Stimulated activated effector memory CD8-positive, alpha-beta T cell treated with anti-CD3 and anti-CD28 coated beads, Interleukin-12 subunit alpha, Interleukin-12 subunit beta, amount 100 ng/mL, for 72 hours (primary cell): ENCODE results near the gene HPCAL1.

ENCODE experiments used
- ATAC-seq: fragments of 150-1000 bp; cut with Tn5 transposase; 2 replicates; pipeline ENCODE4 v1.10.0; 2021
- DNase-seq, 2 donors: peaks; one replicate each; pipeline ENCODE4 v3.0.0; 2021 to 2022; ENCODE audit warnings: low spot score in 2 of 2
- H3K27ac Mint-ChIP-seq: one replicate; pipeline ENCODE4 v1.8.0; 2022; ENCODE audit warnings: mild to moderate bottlenecking, mixed read lengths
- H3K36me3 Mint-ChIP-seq: one replicate; pipeline ENCODE4 v1.8.0; 2022; ENCODE audit warnings: mild to moderate bottlenecking, mixed read lengths
- H3K4me1 Mint-ChIP-seq: one replicate; pipeline ENCODE4 v1.8.0; 2022; ENCODE audit warnings: mixed read lengths
- H3K4me3 Mint-ChIP-seq: one replicate; pipeline ENCODE4 v1.8.0; 2022; ENCODE audit warnings: mild to moderate bottlenecking, mixed read lengths
- H3K9me3 Mint-ChIP-seq: one replicate; pipeline ENCODE4 v1.8.0; 2022; ENCODE audit warnings: mixed read lengths

HPCAL1 gene

GRCh38 chr2:10277293-10278028 is 25.2 kb upstream of the HPCAL1 start:
- peaks cover 34% of the 10 kb centered on the region for H3K4me1 Mint-ChIP-seq
- H3K36me3 Mint-ChIP-seq = peaks cover 6% of the 10 kb centered on the region
- no peaks in the 10 kb centered on the region for H3K9me3 Mint-ChIP-seq
- ATAC-seq (no peak), DNase-seq (no peak)
- H3K4me3 Mint-ChIP-seq = peak overlapping the region; percentile 10
- peak overlapping the region; percentile 77 for H3K27ac Mint-ChIP-seq

GRCh38 chr2:10278029-10278762 is 24.5 kb upstream of the HPCAL1 start:
- H3K4me1 Mint-ChIP-seq = peaks cover 42% of the 10 kb centered on the region
- peak overlapping the region; percentile 30 for H3K4me3 Mint-ChIP-seq
- peak; percentile 28 to 62 for DNase-seq
- peaks cover 6% of the 10 kb centered on the region for H3K36me3 Mint-ChIP-seq
- no peaks in the 10 kb centered on the region for H3K9me3 Mint-ChIP-seq
- peak overlapping the region; percentile 77 for H3K27ac Mint-ChIP-seq
- ATAC-seq = peak; percentile 85

GRCh38 chr2:10278763-10279471 is 23.8 kb upstream of the HPCAL1 start:
- Mint-ChIP-seq H3K4me3 (peak overlapping the region; percentile 30), H3K36me3 (peaks cover 6% of the 10 kb centered on the region), H3K9me3 (no peaks in the 10 kb centered on the region), H3K27ac (peak overlapping the region; percentile 77), H3K4me1 (peaks cover 49% of the 10 kb centered on the region)
- ATAC-seq = no peak
- no peak for DNase-seq

- peaks cover 6% of the 10 kb centered on the region for H3K36me3 Mint-ChIP-seq
- H3K4me1 Mint-ChIP-seq = peaks cover 49% of the 10 kb centered on the region
- no peak overlapping the region for H3K4me3 Mint-ChIP-seq
- no peaks in the 10 kb centered on the region for H3K9me3 Mint-ChIP-seq
- no peak overlapping the region for H3K27ac Mint-ChIP-seq
- DNase-seq (no peak), ATAC-seq (no peak)
These were observed 23.2 kb upstream of the HPCAL1 start for GRCh38 chr2:10279472-10279870.

GRCh38 chr2:10279946-10280463 is 22.7 kb upstream of the HPCAL1 start:
- DNase-seq = no peak
- H3K36me3 Mint-ChIP-seq = peaks cover 6% of the 10 kb centered on the region
- peak overlapping the region; percentile 62 for H3K27ac Mint-ChIP-seq
- H3K9me3 Mint-ChIP-seq = no peaks in the 10 kb centered on the region
- H3K4me3 Mint-ChIP-seq = no peak overlapping the region
- H3K4me1 Mint-ChIP-seq = peaks cover 51% of the 10 kb centered on the region
- no peak for ATAC-seq

GRCh38 chr2:10281891-10282290 is 20.8 kb upstream of the HPCAL1 start:
- H3K4me3 Mint-ChIP-seq = no peak overlapping the region
- ATAC-seq = no peak

GRCh38 chr2:10282611-10283105 is 20.0 kb upstream of the HPCAL1 start:
- no peak overlapping the region for H3K4me3 Mint-ChIP-seq
- H3K36me3 Mint-ChIP-seq = peaks cover 6% of the 10 kb centered on the region
- DNase-seq (no peak), ATAC-seq (no peak)
- no peaks in the 10 kb centered on the region for H3K9me3 Mint-ChIP-seq
- peaks cover 49% of the 10 kb centered on the region for H3K4me1 Mint-ChIP-seq
- H3K27ac Mint-ChIP-seq = no peak overlapping the region

More at GRCh38 chr2:10281891-10282290, 20.8 kb upstream of the HPCAL1 start:
- H3K4me1 Mint-ChIP-seq = peaks cover 56% of the 10 kb centered on the region
- H3K27ac Mint-ChIP-seq = no peak overlapping the region
- no peak for DNase-seq
- H3K9me3 Mint-ChIP-seq = no peaks in the 10 kb centered on the region
- H3K36me3 Mint-ChIP-seq = peaks cover 6% of the 10 kb centered on the region

GRCh38 chr2:10283106-10284062 is 19.3 kb upstream of the HPCAL1 start:
- H3K27ac Mint-ChIP-seq = no peak overlapping the region
- no peaks in the 10 kb centered on the region for H3K9me3 Mint-ChIP-seq
- peaks cover 6% of the 10 kb centered on the region for H3K36me3 Mint-ChIP-seq
- peaks cover 42% of the 10 kb centered on the region for H3K4me1 Mint-ChIP-seq
- ATAC-seq (peak; percentile 80), DNase-seq (no peak)
- H3K4me3 Mint-ChIP-seq = no peak overlapping the region

- Mint-ChIP-seq H3K4me3 (no peak overlapping the region), H3K9me3 (no peaks in the 10 kb centered on the region), H3K36me3 (no peaks in the 10 kb centered on the region), H3K27ac (no peak overlapping the region), H3K4me1 (peaks cover 32% of the 10 kb centered on the region)
- ATAC-seq (no peak), DNase-seq (no peak)
These were observed 18.4 kb upstream of the HPCAL1 start for GRCh38 chr2:10284108-10284870.

GRCh38 chr2:10285191-10285555 is 17.5 kb upstream of the HPCAL1 start:
- no peaks in the 10 kb centered on the region for H3K9me3 Mint-ChIP-seq
- no peak overlapping the region for H3K27ac Mint-ChIP-seq
- peaks cover 32% of the 10 kb centered on the region for H3K4me1 Mint-ChIP-seq
- DNase-seq = no peak
- no peak for ATAC-seq
- no peak overlapping the region for H3K4me3 Mint-ChIP-seq
- H3K36me3 Mint-ChIP-seq = no peaks in the 10 kb centered on the region

GRCh38 chr2:10285556-10286198 is 17.0 kb upstream of the HPCAL1 start:
- H3K9me3 Mint-ChIP-seq = no peaks in the 10 kb centered on the region
- ATAC-seq = no peak
- H3K4me1 Mint-ChIP-seq = peaks cover 32% of the 10 kb centered on the region
- no peak for DNase-seq
- no peak overlapping the region for H3K4me3 Mint-ChIP-seq
- H3K36me3 Mint-ChIP-seq = no peaks in the 10 kb centered on the region
- H3K27ac Mint-ChIP-seq = peak overlapping the region; percentile 37

- Mint-ChIP-seq H3K36me3 (no peaks in the 10 kb centered on the region), H3K4me1 (peaks cover 32% of the 10 kb centered on the region), H3K9me3 (no peaks in the 10 kb centered on the region), H3K4me3 (no peak overlapping the region), H3K27ac (no peak overlapping the region)
- DNase-seq (no peak), ATAC-seq (no peak)
These were observed 16.3 kb upstream of the HPCAL1 start for GRCh38 chr2:10286216-10287037.

- Mint-ChIP-seq H3K4me1 (peaks cover 23% of the 10 kb centered on the region), H3K4me3 (no peak overlapping the region), H3K9me3 (no peaks in the 10 kb centered on the region), H3K27ac (no peak overlapping the region), H3K36me3 (no peaks in the 10 kb centered on the region)
- DNase-seq = no peak
- no peak for ATAC-seq
These were observed 14.9 kb upstream of the HPCAL1 start for GRCh38 chr2:10287761-10288160.
